ENCODE data around the gene LAGE3. TPM values are rescaled to one million over a fixed set of nuclear protein-coding genes. Genes with fewer than 3 reads are reported as not detected.

LAGE3 gene
- total and polyA plus RNA-seq, 3 donors from 2014 or later, result 12.4 to 30.9 (median 29.1) TPM

DNA sequence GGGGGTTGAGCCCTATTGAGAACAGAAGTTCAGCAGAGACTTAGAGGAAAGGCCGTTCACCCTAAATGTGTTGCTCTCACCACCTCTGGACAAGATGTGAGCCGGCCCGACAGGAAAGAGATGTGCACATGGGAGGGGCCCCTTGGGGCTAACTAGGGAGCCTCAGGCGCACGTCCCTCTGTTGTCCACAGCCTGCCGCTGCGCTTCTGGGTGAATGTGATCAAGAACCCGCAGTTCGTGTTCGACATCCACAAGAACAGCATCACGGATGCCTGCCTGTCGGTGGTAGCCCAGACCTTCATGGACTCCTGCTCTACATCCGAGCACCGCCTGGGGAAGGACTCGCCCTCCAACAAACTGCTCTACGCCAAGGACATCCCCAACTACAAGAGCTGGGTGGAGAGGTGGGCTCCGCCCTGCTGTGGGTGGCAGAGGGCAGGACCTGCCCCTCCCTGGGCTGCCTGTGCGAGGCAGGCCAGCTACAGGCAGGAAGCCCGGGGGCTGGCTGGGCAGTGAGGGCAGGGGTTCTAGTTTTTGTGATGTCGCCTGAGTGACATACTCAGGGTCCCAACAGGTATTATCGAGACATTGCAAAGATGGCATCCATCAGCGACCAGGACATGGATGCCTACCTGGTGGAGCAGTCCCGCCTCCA is 8.0 kb downstream of the LAGE3 start:
- 91 to 93% methylated on average over 2 to 16 of the region's 23 CpGs for whole genome bisulfite sequencing, 2 donors
- intact Hi-C loops (cut with DNase I; ENCODE audit: low total_unique reads), result no loop called here
- TF ChIP-seq, protein P1, sequence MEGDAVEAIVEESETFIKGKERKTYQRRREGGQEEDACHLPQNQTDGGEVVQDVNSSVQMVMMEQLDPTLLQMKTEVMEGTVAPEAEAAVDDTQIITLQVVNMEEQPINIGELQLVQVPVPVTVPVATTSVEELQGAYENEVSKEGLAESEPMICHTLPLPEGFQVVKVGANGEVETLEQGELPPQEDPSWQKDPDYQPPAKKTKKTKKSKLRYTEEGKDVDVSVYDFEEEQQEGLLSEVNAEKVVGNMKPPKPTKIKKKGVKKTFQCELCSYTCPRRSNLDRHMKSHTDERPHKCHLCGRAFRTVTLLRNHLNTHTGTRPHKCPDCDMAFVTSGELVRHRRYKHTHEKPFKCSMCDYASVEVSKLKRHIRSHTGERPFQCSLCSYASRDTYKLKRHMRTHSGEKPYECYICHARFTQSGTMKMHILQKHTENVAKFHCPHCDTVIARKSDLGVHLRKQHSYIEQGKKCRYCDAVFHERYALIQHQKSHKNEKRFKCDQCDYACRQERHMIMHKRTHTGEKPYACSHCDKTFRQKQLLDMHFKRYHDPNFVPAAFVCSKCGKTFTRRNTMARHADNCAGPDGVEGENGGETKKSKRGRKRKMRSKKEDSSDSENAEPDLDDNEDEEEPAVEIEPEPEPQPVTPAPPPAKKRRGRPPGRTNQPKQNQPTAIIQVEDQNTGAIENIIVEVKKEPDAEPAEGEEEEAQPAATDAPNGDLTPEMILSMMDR (IDR thresholded peaks at IDR 0.05), result no peak
- no peak for TF ChIP-seq POLR2A (IDR thresholded peaks at IDR 0.05)
- H3K36me3 ChIP-seq (ENCODE audit: low read depth, missing control alignments), result no peaks in the 10 kb centered on the region
- DNase-seq, result no peak
- H3K27ac ChIP-seq, result no peak overlapping the region
- H3K9me3 ChIP-seq, result no peaks in the 10 kb centered on the region
- no peaks in the 10 kb centered on the region for H3K4me1 ChIP-seq
- H3K4me3 ChIP-seq, result no peak overlapping the region
- H3K27me3 ChIP-seq, result no peaks in the 10 kb centered on the region

DNA sequence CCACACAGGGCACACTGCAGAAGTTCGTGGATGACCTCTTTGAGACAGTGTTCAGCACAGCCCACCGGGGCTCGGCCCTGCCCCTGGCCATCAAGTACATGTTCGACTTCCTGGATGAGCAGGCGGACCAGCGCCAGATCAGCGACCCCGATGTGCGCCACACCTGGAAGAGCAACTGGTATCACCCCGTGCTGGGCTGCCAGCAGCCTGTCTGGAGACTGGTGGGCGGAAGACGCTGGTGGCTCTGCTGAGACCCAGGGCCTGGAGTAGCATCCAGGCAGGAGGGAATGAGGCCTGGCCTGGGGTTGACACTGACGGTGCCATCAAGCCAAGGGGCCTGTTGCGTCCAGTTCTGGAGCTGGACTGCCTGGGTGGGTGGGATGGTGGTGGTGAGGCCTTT is 8.6 kb downstream of the LAGE3 start:
- H3K36me3 ChIP-seq (ENCODE audit: low read depth, missing control alignments), result no peaks in the 10 kb centered on the region
- intact Hi-C loops (cut with DNase I; ENCODE audit: low total_unique reads), result no loop called here
- no peaks in the 10 kb centered on the region for H3K27me3 ChIP-seq
- TF ChIP-seq POLR2A (IDR thresholded peaks at IDR 0.05), result no peak
- TF ChIP-seq, protein P1 (IDR thresholded peaks at IDR 0.05), result no peak
- no peak for DNase-seq
- no peak overlapping the region for H3K27ac ChIP-seq
- 88% methylated on average over 11 of the region's 14 CpGs; no CpG with 5 or more reads in 1 of the 2 donors for WGBS, 2 donors
- no peaks in the 10 kb centered on the region for H3K9me3 ChIP-seq
- H3K4me3 ChIP-seq, result no peak overlapping the region
- no peaks in the 10 kb centered on the region for H3K4me1 ChIP-seq

DNA sequence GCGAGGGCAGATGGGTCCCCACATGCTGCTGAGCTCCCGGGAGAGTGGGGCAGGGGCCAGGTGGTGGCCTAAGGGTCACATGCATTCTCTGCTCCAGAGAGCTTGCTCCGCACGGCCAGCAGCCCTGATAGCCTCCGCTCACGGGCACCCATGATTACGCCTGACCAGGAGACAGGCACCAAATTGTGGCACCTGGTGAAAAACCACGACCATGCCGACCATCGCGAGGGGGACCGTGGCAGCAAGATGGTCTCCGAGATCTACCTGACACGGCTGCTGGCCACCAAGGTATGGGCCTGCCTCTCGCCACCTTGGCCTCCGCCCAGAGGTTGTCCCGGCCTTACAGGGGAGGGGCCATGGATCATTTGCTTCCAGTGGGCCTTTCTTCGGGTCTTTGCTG is 9.2 kb downstream of the LAGE3 start:
- Histone ChIP-seq H3K27me3 (no peaks in the 10 kb centered on the region), H3K36me3 (ENCODE audit: low read depth, missing control alignments) (no peaks in the 10 kb centered on the region), H3K27ac (no peak overlapping the region), H3K4me3 (no peak overlapping the region), H3K9me3 (no peaks in the 10 kb centered on the region), H3K4me1 (no peaks in the 10 kb centered on the region)
- intact Hi-C loops (cut with DNase I; ENCODE audit: low total_unique reads), result no loop called here
- 88 to 100% methylated on average over 2 to 14 of the region's 18 CpGs for WGBS, 2 donors
- no peak for TF ChIP-seq POLR2A (IDR thresholded peaks at IDR 0.05)
- TF ChIP-seq, protein P1 (IDR thresholded peaks at IDR 0.05), result no peak
- no peak for DNase-seq

DNA sequence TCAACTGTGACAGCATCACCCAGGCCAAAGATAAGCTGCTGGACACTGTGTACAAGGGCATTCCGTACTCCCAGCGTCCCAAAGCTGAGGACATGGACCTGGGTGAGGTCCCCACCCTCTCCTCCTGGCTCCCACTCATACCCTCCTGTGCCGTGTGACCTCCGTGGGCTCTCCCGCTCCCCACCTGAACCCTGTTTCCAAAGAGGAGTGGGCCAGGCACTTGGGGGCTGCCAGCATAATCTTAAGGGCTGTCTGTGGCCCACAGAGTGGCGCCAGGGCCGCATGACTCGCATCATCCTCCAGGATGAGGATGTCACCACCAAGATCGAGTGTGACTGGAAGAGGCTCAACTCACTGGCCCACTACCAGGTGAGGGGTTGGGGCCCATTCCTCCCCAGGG is 10.0 kb downstream of the LAGE3 start:
- no peak for DNase-seq
- Histone ChIP-seq H3K27me3 (no peaks in the 10 kb centered on the region), H3K36me3 (ENCODE audit: low read depth, missing control alignments) (no peaks in the 10 kb centered on the region), H3K27ac (no peak overlapping the region), H3K9me3 (no peaks in the 10 kb centered on the region), H3K4me3 (no peak overlapping the region), H3K4me1 (no peaks in the 10 kb centered on the region)
- 70% methylated on average over 5 of the region's 9 CpGs; no CpG with 5 or more reads in 1 of the 2 donors for whole genome bisulfite sequencing, 2 donors
- intact Hi-C loops (cut with DNase I; ENCODE audit: low total_unique reads), result no loop called here
- no peak for TF ChIP-seq POLR2A (IDR thresholded peaks at IDR 0.05)
- TF ChIP-seq, protein P1 (IDR thresholded peaks at IDR 0.05), result no peak

DNA sequence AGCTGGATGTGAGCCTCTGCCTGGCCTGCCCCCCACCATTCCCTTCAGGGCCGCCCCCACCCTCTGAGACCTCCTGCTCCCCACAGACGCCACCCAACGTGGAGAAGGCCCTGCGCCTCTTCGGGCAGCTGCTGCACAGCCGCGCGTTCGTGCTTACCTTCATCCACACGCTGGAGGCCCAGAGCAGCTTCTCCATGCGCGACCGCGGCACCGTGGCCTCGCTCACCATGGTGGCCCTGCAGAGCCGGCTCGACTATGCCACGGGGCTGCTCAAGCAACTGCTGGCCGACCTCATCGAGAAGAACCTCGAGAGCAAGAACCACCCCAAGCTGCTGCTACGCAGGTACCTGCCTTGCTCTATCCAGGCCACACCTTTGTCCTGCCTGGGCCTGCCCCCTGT is 10.9 kb downstream of the LAGE3 start:
- intact Hi-C loops (cut with DNase I; ENCODE audit: low total_unique reads), result no loop called here
- WGBS, 2 donors, result 90% methylated on average over 14 of the region's 23 CpGs; no CpG with 5 or more reads in 1 of the 2 donors

More for the DNA sequence above, 10.9 kb downstream of the LAGE3 start:
- DNase-seq, result no peak
- Histone ChIP-seq H3K27ac (no peak overlapping the region), H3K4me3 (no peak overlapping the region), H3K9me3 (no peaks in the 10 kb centered on the region), H3K27me3 (no peaks in the 10 kb centered on the region), H3K36me3 (ENCODE audit: low read depth, missing control alignments) (no peaks in the 10 kb centered on the region), H3K4me1 (no peaks in the 10 kb centered on the region)
- TF ChIP-seq, protein P1 (IDR thresholded peaks at IDR 0.05), result no peak
- no peak for TF ChIP-seq POLR2A (IDR thresholded peaks at IDR 0.05)
